Activated naive CD8-positive, alpha-beta T cell treated with anti-CD3 and anti-CD28 coated beads, Interleukin-2, amount 50 U/mL, for 24 hours (primary cell): ENCODE measurements around the gene MYH7.
"Not testable (repeated sequence)": the region's sequence is repeated elsewhere in the genome, so short reads cannot be mapped to it uniquely, and the experiment has no call there.

Experiments used
- ATAC-seq: fragments of 150-1000 bp; cut with Tn5 transposase; one replicate; pipeline ENCODE4 v1.10.0; 2021
- DNase-seq: peaks from one replicate; pipeline ENCODE4 v3.0.0; 2021
- H3K27ac Mint-ChIP-seq: one replicate; pipeline ENCODE4 v1.8.0; 2021; ENCODE audit warnings: mild to moderate bottlenecking, mixed read lengths
- H3K27me3 Mint-ChIP-seq: one replicate; pipeline ENCODE4 v1.8.0; 2021; ENCODE audit warnings: mixed read lengths
- H3K36me3 Mint-ChIP-seq: one replicate; pipeline ENCODE4 v1.8.0; 2021; ENCODE audit warnings: low read depth, mixed read lengths
- H3K4me1 Mint-ChIP-seq: one replicate; pipeline ENCODE4 v1.8.0; 2021; ENCODE audit warnings: mixed read lengths
- H3K4me3 Mint-ChIP-seq: one replicate; pipeline ENCODE4 v1.8.0; 2021; ENCODE audit warnings: mild to moderate bottlenecking, moderate library complexity, mixed read lengths
- H3K9me3 Mint-ChIP-seq: one replicate; pipeline ENCODE4 v1.8.0; 2021; ENCODE audit warnings: mixed read lengths

MYH7 gene

DNA sequence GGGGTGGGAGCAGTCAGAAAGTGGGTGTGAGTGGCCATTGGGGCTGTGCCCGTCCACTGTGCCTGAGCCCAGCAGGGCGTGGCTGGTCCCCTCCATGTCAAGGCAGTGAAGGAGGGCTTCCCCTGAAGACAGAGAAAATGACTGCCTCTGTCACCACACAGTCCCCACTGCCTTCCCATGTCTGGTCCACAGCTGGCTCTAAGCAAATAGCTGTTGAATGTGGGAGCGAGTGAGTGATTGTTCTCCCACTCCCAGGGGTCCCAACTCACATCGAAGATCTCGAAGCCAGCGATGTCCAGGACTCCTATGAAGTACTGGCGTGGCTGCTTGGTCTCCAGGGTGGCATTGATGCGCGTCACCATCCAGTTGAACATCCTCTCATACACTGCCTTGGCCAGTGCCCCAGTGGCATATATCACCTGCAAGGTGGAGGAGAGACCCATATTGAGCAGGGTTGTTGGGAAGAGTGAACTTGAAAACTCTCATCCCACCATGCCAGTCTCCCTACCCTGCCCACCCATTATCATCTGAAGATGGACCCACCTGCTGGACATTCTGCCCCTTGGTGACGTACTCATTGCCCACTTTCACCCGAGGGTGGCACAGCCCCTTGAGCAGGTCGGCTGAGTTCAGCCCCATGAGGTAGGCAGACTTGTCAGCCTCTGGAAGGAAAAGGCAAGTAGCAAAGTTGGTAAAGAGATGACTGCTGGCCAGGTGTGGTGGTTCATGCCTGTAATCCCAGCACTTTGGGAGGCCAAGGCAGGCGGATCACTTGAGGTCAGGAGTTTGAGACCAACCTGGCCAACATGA is 6.6 kb downstream of the MYH7 start:
- H3K9me3 Mint-ChIP-seq = no peaks in the 10 kb centered on the region
- H3K4me3 Mint-ChIP-seq = no peak overlapping the region
- ATAC-seq (no peak), DNase-seq (no peak)
- H3K36me3 Mint-ChIP-seq = no peaks in the 10 kb centered on the region
- H3K4me1 Mint-ChIP-seq = no peaks in the 10 kb centered on the region
- H3K27ac Mint-ChIP-seq = no peak overlapping the region
- H3K27me3 Mint-ChIP-seq = peaks cover 3% of the 10 kb centered on the region

DNA sequence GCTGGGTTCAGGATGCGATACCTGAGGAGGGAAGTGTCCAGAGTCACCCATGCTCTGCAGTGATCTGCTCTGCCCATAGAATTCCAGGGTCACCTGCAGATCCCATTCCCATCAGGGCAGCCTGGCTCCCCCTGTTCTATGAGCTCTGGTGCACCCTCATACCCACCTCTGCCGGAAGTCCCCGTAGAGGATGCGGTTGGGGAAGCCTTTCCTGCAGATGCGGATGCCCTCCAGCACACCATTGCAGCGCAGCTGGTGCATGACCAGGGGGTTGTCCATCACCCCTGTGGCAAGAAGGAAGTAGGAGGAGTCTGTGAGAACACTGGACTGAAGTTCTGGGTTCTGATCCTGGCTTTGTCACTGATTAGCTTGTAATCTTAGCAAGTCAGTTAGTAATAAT is 9.7 kb downstream of the MYH7 start:
- H3K27me3 Mint-ChIP-seq, H3K36me3 Mint-ChIP-seq, H3K4me3 Mint-ChIP-seq, H3K27ac Mint-ChIP-seq, H3K4me1 Mint-ChIP-seq, H3K9me3 Mint-ChIP-seq, DNase-seq, ATAC-seq: not testable (repeated sequence)

DNA sequence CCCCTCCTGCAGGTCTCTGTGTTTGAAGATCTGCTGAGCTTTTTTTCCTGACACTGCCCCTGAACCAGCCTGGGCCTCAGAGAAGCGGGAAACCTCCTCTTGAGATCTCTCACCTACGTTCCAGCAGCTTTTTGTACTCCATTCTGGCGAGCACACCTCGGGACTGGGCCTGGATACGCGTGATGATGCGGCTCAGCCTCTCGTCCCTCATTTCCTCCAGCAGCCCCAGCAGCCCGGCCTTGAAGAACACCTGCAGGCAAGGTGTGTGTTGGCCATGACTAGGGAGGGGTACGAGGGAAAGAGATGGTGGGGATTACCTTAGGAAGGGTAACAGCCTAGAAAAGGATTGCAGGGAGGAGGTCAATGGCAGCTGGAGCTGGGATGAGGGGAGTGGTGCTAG is 10.3 kb downstream of the MYH7 start:
- H3K4me1 Mint-ChIP-seq = peaks cover 5% of the 10 kb centered on the region
- no peak for ATAC-seq
- no peaks in the 10 kb centered on the region for H3K36me3 Mint-ChIP-seq
- no peak overlapping the region for H3K4me3 Mint-ChIP-seq
- H3K27me3 Mint-ChIP-seq = peaks cover 3% of the 10 kb centered on the region
- no peaks in the 10 kb centered on the region for H3K9me3 Mint-ChIP-seq
- no peak overlapping the region for H3K27ac Mint-ChIP-seq
- DNase-seq = no peak

DNA sequence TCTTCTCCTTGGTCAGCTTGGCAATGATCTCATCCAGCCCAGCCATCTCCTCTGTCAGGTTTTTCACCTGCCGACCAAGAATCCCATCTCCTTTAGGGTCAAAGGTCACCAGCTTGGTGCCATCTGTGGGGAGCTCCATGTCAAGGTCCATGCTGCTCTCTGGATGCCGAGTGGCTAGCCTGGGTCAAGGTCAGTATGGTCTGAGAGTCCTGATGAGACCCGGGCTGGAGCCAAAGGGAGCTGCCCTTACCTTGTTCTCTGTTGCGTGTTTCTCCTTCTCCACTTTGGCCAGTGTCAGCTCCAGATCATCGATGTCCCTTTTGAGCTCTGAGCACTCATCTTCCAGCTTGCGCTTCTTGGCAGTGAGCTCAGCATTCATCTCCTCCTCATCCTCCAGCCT is 11.8 kb downstream of the MYH7 start:
- H3K36me3 Mint-ChIP-seq = no peaks in the 10 kb centered on the region
- no peak for DNase-seq
- peaks cover 3% of the 10 kb centered on the region for H3K27me3 Mint-ChIP-seq
- peaks cover 5% of the 10 kb centered on the region for H3K4me1 Mint-ChIP-seq
- H3K9me3 Mint-ChIP-seq = no peaks in the 10 kb centered on the region
- H3K27ac Mint-ChIP-seq = no peak overlapping the region
- ATAC-seq = no peak
- no peak overlapping the region for H3K4me3 Mint-ChIP-seq

DNA sequence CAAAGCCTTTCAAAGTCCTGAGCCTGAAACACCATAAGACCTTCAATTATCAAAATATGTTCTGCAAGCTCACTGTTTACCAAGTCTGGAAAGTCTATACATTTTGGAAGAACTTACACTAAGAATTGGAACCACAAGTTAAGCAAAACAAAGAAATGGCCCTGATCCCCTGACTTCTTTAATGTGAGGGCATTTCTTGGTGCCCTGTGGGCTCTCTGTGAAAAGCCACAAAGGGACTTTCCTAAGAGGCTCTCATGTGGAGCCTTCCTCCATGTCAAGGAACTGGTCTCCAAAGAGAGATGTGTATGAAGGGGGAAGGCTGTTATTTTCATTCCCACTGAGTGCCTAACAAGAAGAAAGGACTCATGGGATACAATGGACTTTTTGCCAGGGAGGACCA is 13.9 kb downstream of the MYH7 start:
- no peak overlapping the region for H3K4me3 Mint-ChIP-seq
- ATAC-seq (peak; percentile 75), DNase-seq (peak; percentile 8)
- H3K27ac Mint-ChIP-seq = no peak overlapping the region
- H3K27me3 Mint-ChIP-seq = peaks cover 3% of the 10 kb centered on the region
- no peaks in the 10 kb centered on the region for H3K36me3 Mint-ChIP-seq
- H3K4me1 Mint-ChIP-seq = peaks cover 5% of the 10 kb centered on the region
- H3K9me3 Mint-ChIP-seq = no peaks in the 10 kb centered on the region

DNA sequence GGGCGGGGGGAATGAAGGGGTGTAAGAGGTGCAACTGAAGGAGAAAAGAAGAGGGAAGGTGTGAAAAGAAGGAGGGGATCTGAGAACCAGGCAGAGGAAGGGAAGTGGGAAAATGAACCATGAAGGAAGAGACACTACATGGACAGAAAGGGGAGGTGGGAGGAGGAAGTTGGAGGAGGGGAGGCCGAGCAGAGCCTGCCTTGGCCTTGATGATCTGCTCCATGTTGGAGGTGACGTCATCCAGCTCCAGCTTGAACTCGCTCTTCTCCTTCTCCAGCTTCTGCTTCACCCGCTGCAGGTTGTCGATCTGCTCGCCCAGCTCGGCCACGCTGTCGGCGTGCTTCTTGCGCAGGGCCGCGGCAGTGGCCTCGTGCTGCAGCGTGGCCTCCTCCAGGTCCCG is 15.8 kb downstream of the MYH7 start:
- not testable (repeated sequence) for H3K27ac Mint-ChIP-seq

GRCh38 chr14:23418021-23418420 is 17.4 kb downstream of the MYH7 start:
- H3K4me1 Mint-ChIP-seq = peaks cover 5% of the 10 kb centered on the region
- no peak overlapping the region for H3K4me3 Mint-ChIP-seq
- H3K27ac Mint-ChIP-seq = no peak overlapping the region
- H3K27me3 Mint-ChIP-seq = no peaks in the 10 kb centered on the region
- no peaks in the 10 kb centered on the region for H3K9me3 Mint-ChIP-seq
- ATAC-seq (no peak), DNase-seq (no peak)
- H3K36me3 Mint-ChIP-seq = no peaks in the 10 kb centered on the region

More for the DNA sequence above, 15.8 kb downstream of the MYH7 start:
- H3K4me1 Mint-ChIP-seq, H3K9me3 Mint-ChIP-seq, H3K27me3 Mint-ChIP-seq, H3K4me3 Mint-ChIP-seq, ATAC-seq, H3K36me3 Mint-ChIP-seq, DNase-seq: not testable (repeated sequence)

- H3K9me3 Mint-ChIP-seq, H3K27ac Mint-ChIP-seq, H3K36me3 Mint-ChIP-seq, H3K4me1 Mint-ChIP-seq, ATAC-seq, DNase-seq, H3K27me3 Mint-ChIP-seq, H3K4me3 Mint-ChIP-seq: not testable (repeated sequence)
Measured at GRCh38 chr14:23417269-23417668, 18.2 kb downstream of the MYH7 start.

GRCh38 chr14:23416801-23417200 is 18.7 kb downstream of the MYH7 start:
- no peaks in the 10 kb centered on the region for H3K9me3 Mint-ChIP-seq
- no peak overlapping the region for H3K4me3 Mint-ChIP-seq
- H3K27me3 Mint-ChIP-seq = no peaks in the 10 kb centered on the region
- peaks cover 2% of the 10 kb centered on the region for H3K4me1 Mint-ChIP-seq
- ATAC-seq (no peak), DNase-seq (no peak)
- no peak overlapping the region for H3K27ac Mint-ChIP-seq
- H3K36me3 Mint-ChIP-seq = no peaks in the 10 kb centered on the region

- no peak overlapping the region for H3K27ac Mint-ChIP-seq
- H3K27me3 Mint-ChIP-seq = no peaks in the 10 kb centered on the region
- no peak overlapping the region for H3K4me3 Mint-ChIP-seq
- ATAC-seq = no peak
- no peaks in the 10 kb centered on the region for H3K9me3 Mint-ChIP-seq
- no peak for DNase-seq
- H3K36me3 Mint-ChIP-seq = no peaks in the 10 kb centered on the region
- no peaks in the 10 kb centered on the region for H3K4me1 Mint-ChIP-seq
Measured at GRCh38 chr14:23415821-23416778, 19.4 kb downstream of the MYH7 start.

GRCh38 chr14:23414906-23415820 is 20.3 kb downstream of the MYH7 start:
- no peaks in the 10 kb centered on the region for H3K36me3 Mint-ChIP-seq
- ATAC-seq (no peak), DNase-seq (no peak)
- H3K27me3 Mint-ChIP-seq = no peaks in the 10 kb centered on the region
- no peak overlapping the region for H3K4me3 Mint-ChIP-seq
- no peaks in the 10 kb centered on the region for H3K4me1 Mint-ChIP-seq
- H3K9me3 Mint-ChIP-seq = no peaks in the 10 kb centered on the region
- H3K27ac Mint-ChIP-seq = no peak overlapping the region

DNA sequence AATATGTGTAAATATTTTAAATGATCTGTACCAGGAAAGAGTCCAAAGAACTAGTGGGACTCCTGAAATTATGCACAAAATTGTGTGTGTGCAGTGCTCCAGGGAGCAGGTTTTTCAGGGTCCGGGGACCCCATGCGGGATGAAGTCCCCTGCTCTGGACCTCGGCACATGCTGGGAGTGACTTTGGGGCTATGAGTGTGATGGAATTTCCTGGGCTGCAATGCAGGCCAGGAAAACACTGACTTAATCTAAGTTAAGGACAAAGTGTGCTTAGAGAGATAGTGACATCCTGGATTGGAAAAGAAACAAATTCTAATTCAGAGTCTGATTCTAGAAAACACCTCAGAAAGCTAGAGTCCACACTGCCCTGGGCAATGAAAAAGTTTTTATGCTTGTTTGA is 21.2 kb downstream of the MYH7 start:
- Mint-ChIP-seq H3K9me3 (no peaks in the 10 kb centered on the region), H3K4me1 (no peaks in the 10 kb centered on the region), H3K27me3 (no peaks in the 10 kb centered on the region), H3K27ac (peak overlapping the region; percentile 21), H3K4me3 (no peak overlapping the region), H3K36me3 (no peaks in the 10 kb centered on the region)
- no peak for DNase-seq
- no peak for ATAC-seq

DNA sequence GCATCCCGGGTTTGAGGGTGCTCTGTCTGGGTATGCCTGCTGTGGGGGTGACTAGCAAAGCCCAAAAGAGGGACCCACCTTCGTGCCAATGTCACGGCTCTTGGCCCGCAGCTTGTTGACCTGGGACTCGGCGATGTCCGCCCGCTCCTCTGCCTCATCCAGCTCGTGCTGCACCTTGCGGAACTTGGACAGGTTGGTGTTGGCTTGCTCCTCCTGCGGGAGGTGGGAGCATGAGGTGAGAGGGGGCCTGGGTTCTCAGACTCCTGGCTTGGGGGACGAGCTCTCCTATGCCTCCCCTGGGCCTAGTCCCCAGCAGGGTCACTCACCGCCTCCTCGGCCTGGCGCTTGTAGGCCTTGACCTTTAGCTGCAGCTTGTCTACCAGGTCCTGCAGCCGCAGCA is 21.8 kb downstream of the MYH7 start:
- no peak for DNase-seq
- no peaks in the 10 kb centered on the region for H3K36me3 Mint-ChIP-seq
- no peaks in the 10 kb centered on the region for H3K9me3 Mint-ChIP-seq
- no peak for ATAC-seq
- H3K27me3 Mint-ChIP-seq = no peaks in the 10 kb centered on the region
- no peak overlapping the region for H3K27ac Mint-ChIP-seq
- no peak overlapping the region for H3K4me3 Mint-ChIP-seq
- no peaks in the 10 kb centered on the region for H3K4me1 Mint-ChIP-seq
